ENCODE data around the gene CCDC83.

The CCDC83 gene

DNA sequence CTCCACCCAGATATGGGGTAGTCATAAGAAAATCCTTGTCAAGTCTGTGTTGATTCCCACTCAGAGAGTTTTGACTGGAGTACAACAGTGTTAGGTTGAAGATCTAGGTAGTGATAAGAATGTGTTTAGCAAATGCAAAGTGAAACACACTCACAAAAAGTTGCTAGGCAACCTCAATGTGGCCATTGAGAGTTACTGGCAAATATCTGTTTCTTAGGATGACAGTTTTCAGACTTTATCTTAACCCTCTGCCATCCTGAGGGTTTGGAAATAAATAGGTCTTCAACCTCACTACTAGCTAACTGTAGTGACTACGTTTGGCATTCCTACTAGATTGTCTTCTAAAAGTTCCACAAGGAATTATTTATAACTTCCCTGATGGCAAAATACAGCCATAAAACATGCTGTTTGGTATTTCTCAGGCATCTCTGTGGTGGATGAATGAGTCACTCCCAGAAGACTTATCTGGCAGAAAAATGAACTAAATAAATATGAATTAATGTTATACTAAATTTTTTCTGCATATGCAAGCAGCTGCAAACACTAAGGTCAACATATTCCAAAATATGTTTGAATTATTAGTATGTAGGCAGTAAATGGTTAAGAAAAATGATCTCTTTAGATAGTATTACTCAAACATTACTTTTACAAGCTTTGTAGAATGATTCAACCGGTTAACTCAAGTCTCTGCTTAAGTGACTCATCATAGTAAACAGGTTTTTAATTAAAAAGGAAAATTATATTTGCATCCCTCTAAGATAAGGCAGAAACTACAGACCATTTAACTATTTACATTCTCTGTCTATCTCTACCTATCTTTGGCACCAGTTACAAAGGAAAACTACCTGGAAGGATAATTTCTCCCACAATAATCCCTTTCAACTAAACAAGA lies 27.2 kb upstream of the CCDC83 start (continued):
- TF ChIP-seq, protein P1, sequence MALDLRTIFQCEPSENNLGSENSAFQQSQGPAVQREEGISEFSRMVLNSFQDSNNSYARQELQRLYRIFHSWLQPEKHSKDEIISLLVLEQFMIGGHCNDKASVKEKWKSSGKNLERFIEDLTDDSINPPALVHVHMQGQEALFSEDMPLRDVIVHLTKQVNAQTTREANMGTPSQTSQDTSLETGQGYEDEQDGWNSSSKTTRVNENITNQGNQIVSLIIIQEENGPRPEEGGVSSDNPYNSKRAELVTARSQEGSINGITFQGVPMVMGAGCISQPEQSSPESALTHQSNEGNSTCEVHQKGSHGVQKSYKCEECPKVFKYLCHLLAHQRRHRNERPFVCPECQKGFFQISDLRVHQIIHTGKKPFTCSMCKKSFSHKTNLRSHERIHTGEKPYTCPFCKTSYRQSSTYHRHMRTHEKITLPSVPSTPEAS (tag by site-specific recombination; IDR thresholded peaks at IDR 0.05) = no peak
- peak; percentile 90 for TF ChIP-seq ZNF366 (tag by site-specific recombination; conservative IDR thresholded peaks at IDR 0.05)
- TF ChIP-seq ZBTB8A (tag by site-specific recombination; IDR thresholded peaks at IDR 0.05) = no peak
- no peak for TF ChIP-seq ZNF239 (tag by site-specific recombination; IDR thresholded peaks at IDR 0.05)
- TF ChIP-seq, protein P2, sequence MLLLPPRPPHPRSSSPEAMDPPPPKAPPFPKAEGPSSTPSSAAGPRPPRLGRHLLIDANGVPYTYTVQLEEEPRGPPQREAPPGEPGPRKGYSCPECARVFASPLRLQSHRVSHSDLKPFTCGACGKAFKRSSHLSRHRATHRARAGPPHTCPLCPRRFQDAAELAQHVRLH (tag by site-specific recombination; IDR thresholded peaks at IDR 0.05) = no peak
- no peak for TF ChIP-seq ZNF623 (tag by site-specific recombination; IDR thresholded peaks at IDR 0.05)
- TF ChIP-seq, protein P3, sequence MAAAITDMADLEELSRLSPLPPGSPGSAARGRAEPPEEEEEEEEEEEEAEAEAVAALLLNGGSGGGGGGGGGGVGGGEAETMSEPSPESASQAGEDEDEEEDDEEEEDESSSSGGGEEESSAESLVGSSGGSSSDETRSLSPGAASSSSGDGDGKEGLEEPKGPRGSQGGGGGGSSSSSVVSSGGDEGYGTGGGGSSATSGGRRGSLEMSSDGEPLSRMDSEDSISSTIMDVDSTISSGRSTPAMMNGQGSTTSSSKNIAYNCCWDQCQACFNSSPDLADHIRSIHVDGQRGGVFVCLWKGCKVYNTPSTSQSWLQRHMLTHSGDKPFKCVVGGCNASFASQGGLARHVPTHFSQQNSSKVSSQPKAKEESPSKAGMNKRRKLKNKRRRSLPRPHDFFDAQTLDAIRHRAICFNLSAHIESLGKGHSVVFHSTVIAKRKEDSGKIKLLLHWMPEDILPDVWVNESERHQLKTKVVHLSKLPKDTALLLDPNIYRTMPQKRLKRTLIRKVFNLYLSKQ (tag by site-specific recombination; IDR thresholded peaks at IDR 0.05; ENCODE audit: borderline replicate concordance) = no peak
- TF ChIP-seq, protein P4, sequence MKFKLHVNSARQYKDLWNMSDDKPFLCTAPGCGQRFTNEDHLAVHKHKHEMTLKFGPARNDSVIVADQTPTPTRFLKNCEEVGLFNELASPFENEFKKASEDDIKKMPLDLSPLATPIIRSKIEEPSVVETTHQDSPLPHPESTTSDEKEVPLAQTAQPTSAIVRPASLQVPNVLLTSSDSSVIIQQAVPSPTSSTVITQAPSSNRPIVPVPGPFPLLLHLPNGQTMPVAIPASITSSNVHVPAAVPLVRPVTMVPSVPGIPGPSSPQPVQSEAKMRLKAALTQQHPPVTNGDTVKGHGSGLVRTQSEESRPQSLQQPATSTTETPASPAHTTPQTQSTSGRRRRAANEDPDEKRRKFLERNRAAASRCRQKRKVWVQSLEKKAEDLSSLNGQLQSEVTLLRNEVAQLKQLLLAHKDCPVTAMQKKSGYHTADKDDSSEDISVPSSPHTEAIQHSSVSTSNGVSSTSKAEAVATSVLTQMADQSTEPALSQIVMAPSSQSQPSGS (tag by site-specific recombination; IDR thresholded peaks at IDR 0.05; ENCODE audit: low read depth) = no peak
- TF ChIP-seq ZNF132 (tag by site-specific recombination; IDR thresholded peaks at IDR 0.05; ENCODE audit: borderline replicate concordance) = no peak
- no peak for TF ChIP-seq SETDB1 (IDR thresholded peaks at IDR 0.05; ENCODE audit: insufficient read length, low read length)
- TF ChIP-seq ZNF596 (tag by site-specific recombination; IDR thresholded peaks at IDR 0.05) = no peak
- no peak for TF ChIP-seq ZFP69B (tag by site-specific recombination; IDR thresholded peaks at IDR 0.05)
- TF ChIP-seq ZNF324 (tag by site-specific recombination; IDR thresholded peaks at IDR 0.05) = no peak
- TF ChIP-seq KLF10 (tag by site-specific recombination; IDR thresholded peaks at IDR 0.05) = no peak
- TF ChIP-seq GFI1B (tag by site-specific recombination; IDR thresholded peaks at IDR 0.05) = no peak
- no peak for TF ChIP-seq KLF9 (tag by site-specific recombination; IDR thresholded peaks at IDR 0.05; ENCODE audit: low read depth)
- no peak for TF ChIP-seq ZNF791 (tag by site-specific recombination; IDR thresholded peaks at IDR 0.05)
- TF ChIP-seq SP3 (tag by site-specific recombination; IDR thresholded peaks at IDR 0.05) = peak; percentile 21; the same call in 1 of the 2 replicates
- TF ChIP-seq ZNF677 (tag by site-specific recombination; IDR thresholded peaks at IDR 0.05) = no peak
- no peak for TF ChIP-seq KLF7 (tag by site-specific recombination; IDR thresholded peaks at IDR 0.05; ENCODE audit: borderline replicate concordance)
- TF ChIP-seq ZNF16 (tag by site-specific recombination; IDR thresholded peaks at IDR 0.05; ENCODE audit: low read depth) = no peak
- TF ChIP-seq, protein P5, sequence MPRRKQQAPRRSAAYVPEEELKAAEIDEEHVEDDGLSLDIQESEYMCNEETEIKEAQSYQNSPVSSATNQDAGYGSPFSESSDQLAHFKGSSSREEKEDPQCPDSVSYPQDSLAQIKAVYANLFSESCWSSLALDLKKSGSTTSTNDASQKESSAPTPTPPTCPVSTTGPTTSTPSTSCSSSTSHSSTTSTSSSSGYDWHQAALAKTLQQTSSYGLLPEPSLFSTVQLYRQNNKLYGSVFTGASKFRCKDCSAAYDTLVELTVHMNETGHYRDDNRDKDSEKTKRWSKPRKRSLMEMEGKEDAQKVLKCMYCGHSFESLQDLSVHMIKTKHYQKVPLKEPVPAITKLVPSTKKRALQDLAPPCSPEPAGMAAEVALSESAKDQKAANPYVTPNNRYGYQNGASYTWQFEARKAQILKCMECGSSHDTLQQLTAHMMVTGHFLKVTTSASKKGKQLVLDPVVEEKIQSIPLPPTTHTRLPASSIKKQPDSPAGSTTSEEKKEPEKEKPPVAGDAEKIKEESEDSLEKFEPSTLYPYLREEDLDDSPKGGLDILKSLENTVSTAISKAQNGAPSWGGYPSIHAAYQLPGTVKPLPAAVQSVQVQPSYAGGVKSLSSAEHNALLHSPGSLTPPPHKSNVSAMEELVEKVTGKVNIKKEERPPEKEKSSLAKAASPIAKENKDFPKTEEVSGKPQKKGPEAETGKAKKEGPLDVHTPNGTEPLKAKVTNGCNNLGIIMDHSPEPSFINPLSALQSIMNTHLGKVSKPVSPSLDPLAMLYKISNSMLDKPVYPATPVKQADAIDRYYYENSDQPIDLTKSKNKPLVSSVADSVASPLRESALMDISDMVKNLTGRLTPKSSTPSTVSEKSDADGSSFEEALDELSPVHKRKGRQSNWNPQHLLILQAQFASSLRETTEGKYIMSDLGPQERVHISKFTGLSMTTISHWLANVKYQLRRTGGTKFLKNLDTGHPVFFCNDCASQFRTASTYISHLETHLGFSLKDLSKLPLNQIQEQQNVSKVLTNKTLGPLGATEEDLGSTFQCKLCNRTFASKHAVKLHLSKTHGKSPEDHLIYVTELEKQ (tag by site-specific recombination; IDR thresholded peaks at IDR 0.05; ENCODE audit: borderline replicate concordance) = peak; percentile 16; the same call in 1 of the 2 replicates
- TF ChIP-seq WT1 (tag by site-specific recombination; IDR thresholded peaks at IDR 0.05) = no peak
- TF ChIP-seq IKZF3 (tag by site-specific recombination; IDR thresholded peaks at IDR 0.05) = no peak
- TF ChIP-seq ZNF169 (tag by site-specific recombination; IDR thresholded peaks at IDR 0.05) = no peak
- TF ChIP-seq ZNF670 (tag by site-specific recombination; IDR thresholded peaks at IDR 0.05; ENCODE audit: low read depth) = no peak
- TF ChIP-seq ZNF335 (tag by site-specific recombination; conservative IDR thresholded peaks at IDR 0.05) = no peak; the same call in 1 of the 2 replicates
- TF ChIP-seq PRDM1 (tag by site-specific recombination; IDR thresholded peaks at IDR 0.05) = peak; percentile 20; the same call in 1 of the 2 replicates
- TF ChIP-seq, protein P6, sequence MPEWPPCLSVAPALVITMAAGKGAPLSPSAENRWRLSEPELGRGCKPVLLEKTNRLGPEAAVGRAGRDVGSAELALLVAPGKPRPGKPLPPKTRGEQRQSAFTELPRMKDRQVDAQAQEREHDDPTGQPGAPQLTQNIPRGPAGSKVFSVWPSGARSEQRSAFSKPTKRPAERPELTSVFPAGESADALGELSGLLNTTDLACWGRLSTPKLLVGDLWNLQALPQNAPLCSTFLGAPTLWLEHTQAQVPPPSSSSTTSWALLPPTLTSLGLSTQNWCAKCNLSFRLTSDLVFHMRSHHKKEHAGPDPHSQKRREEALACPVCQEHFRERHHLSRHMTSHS (tag by site-specific recombination; IDR thresholded peaks at IDR 0.05) = no peak

Data from HEK293 (cell line).